Measurements from ENCODE around the gene MEAK7.
A peak's percentile ranks its signal among the peaks of the same experiment; 100 is the strongest.
"Not testable (repeated sequence)": the region's sequence is repeated elsewhere in the genome, so short reads cannot be mapped to it uniquely, and the experiment has no call there.

MEAK7 gene

DNA sequence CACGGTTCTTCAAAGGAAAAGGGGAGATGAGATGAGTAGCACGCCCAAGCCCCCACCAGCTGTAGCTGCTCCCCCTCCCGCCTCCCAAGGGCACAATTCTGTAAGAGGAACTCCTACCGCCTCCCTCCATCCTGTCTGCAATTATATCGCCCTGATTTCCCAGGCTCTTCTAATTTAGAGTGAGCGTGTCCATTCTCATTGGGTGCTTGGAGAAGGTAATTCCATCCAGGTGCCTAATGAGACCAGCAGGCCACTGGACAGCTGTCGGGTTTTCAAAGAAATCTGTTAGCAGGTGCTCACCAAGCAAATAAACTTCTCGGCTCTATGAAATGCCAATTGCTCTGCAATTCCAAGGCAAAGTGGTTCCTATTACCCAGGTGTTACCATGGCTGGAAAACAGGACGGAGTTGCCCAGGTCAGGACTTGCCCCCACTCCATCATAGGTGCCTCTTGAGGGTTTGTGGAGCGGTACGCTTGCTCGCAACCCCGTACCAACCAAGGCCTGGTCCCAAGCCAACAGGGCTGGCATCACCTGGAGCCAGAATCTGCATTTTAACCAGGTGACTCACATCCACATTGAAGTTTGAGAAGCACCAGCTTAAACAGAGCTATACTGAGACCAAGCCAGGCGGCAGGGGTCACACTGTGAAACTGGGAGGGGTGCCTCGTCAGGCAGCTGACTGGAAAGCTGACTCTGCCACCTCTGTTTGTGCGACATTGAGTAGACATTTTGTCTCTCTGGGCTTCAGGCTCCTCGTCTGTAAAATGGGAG lies 16.5 kb upstream of the MEAK7 start:
- peak; percentile 34 for DNase-seq (ENCODE audit: low spot score)
- CTCF ChIA-PET = interaction anchor here (0.7 to 1.7 kb wide), 2 partner anchors 15 to 205 kb away, joined by 3 to 8 read pairs; no protein-coding TSS in a partner anchor
- no peak for TF ChIP-seq CTCF (conservative IDR thresholded peaks at IDR 0.05; ENCODE audit: low read depth)
- peak overlapping the region; percentile 16; the same call in 1 of the 2 replicates for H3K27ac ChIP-seq
- POLR2A ChIA-PET (ENCODE audit: low non-redundant PET) = no interaction called here

DNA sequence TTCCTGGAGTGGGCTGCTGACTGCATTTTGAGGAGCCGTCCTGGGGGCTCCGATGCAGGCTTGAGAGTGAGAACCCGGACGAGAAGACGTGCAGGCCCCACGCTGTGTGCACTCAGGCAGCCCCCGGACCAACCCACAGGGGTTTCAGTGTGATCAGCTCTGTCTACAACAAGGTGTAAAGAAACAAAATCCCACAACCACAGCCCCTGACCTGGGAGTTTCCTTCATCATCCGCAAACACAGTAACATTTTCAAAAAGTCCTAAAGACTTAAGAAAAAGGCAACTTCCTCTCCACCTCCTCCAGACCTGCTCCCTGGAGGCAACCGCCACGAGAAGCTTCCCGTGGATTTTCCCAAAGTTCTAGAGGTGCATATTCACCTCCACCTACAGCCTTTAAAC lies 15.4 kb upstream of the MEAK7 start:
- TF ChIP-seq CTCF (conservative IDR thresholded peaks at IDR 0.05; ENCODE audit: low read depth) = no peak
- CTCF ChIA-PET = interaction anchor here (0.6 to 1.7 kb wide), 2 partner anchors 14 to 121 kb away, joined by 3 to 8 read pairs; no protein-coding TSS in a partner anchor
- POLR2A ChIA-PET (ENCODE audit: low non-redundant PET) = no interaction called here
- no peak for DNase-seq (ENCODE audit: low spot score)
- H3K27ac ChIP-seq = no peak overlapping the region

GRCh38 chr16:84518804-84519341 lies 14.4 kb upstream of the MEAK7 start:
- DNase-seq (ENCODE audit: low spot score) = no peak
- TF ChIP-seq CTCF (conservative IDR thresholded peaks at IDR 0.05; ENCODE audit: low read depth) = no peak
- ChIA-PET POLR2A (ENCODE audit: low non-redundant PET) (no interaction called here), CTCF (interaction anchor here (0.6 to 1.7 kb wide), 2 partner anchors 13 to 120 kb away, joined by 3 to 8 read pairs; no protein-coding TSS in a partner anchor)
- no peak overlapping the region for H3K27ac ChIP-seq

GRCh38 chr16:84518220-84518619 lies 13.8 kb upstream of the MEAK7 start:
- POLR2A ChIA-PET (ENCODE audit: low non-redundant PET); DNase-seq (ENCODE audit: low spot score); H3K27ac ChIP-seq; CTCF ChIA-PET: not testable (repeated sequence)

DNA sequence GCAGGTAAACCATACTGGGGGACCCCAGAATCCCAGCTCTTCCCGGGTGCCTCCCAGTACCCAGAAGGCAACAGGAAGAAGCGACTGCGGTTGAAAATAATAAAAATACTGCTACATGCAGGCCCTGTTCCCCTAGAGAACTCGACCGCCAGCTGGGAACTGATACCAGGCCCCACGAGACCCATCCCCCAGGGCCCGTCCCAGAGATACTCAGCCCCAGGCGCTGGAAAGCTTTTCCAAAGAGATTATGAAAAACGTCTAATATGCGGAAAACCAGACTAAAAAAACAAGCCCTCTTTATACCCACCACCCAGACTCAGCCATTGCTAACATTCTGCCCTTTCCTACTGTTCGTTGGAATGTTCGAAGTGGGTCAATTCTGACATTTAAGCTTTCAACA lies 12.9 kb upstream of the MEAK7 start:
- ChIA-PET POLR2A (ENCODE audit: low non-redundant PET) (no interaction called here), CTCF (no interaction called here)
- TF ChIP-seq CTCF (conservative IDR thresholded peaks at IDR 0.05; ENCODE audit: low read depth) = no peak
- DNase-seq (ENCODE audit: low spot score) = no peak
- no peak overlapping the region for H3K27ac ChIP-seq

GRCh38 chr16:84514874-84515835 lies 10.7 kb upstream of the MEAK7 start:
- no peak overlapping the region for H3K27ac ChIP-seq

More at GRCh38 chr16:84514874-84515835, 10.7 kb upstream of the MEAK7 start:
- DNase-seq (ENCODE audit: low spot score) = no peak
- TF ChIP-seq CTCF (conservative IDR thresholded peaks at IDR 0.05; ENCODE audit: low read depth) = no peak
- POLR2A ChIA-PET (ENCODE audit: low non-redundant PET) = no interaction called here
- CTCF ChIA-PET = interaction anchor here (1.0 kb wide), 1 partner anchor 10 kb away, joined by 3 read pairs; no protein-coding TSS in a partner anchor
